ENCODE measurements around the gene DEPP1. TPM values are rescaled to one million over a fixed set of nuclear protein-coding genes. Genes with fewer than 3 reads are reported as not detected.

DEPP1 gene
- total RNA-seq, 2 donors from 2014 or later = 0.27 to 1.4 TPM

DNA sequence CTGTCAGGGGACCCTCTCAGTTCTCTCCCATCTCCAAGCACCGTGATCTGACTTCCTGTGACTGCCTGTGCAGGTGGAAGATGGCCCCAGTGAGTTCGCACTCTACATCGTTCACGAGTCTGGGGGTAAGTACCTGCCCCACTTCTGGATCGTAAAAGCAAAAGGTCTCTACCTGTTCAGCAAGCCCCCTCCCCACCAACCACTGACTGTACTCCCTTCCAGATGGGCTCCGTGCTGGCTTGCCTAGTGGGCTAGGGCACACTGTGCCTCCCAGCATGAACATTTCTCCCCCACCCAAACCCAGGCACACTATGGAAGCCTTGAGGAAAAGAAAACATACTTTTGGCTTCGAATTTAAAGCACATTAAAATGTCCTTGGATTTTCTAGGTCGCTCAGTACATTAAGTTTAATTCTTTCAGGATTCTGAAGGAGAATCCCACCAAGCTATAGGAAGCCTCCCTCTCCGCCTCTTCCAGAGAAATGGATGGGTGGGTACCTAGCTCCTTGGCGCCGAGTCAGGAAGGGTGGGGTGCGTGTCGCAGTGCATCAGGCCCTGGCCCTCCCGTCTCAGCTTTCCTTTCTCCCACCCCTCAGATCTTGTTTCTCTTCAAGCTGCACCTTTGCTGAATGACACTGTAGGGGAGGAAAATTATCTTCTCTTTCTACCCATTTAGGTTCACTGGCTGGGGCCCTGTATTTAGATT, 11.1 kb upstream of the DEPP1 start:
- DNase-seq = no peak
- Mint-ChIP-seq H3K27ac (no peak overlapping the region), H3K4me1 (peaks cover 2% of the 10 kb centered on the region), H3K27me3 (peaks cover 43% of the 10 kb centered on the region), H3K36me3 (ENCODE audit: low read depth) (no peaks in the 10 kb centered on the region), H3K4me3 (no peak overlapping the region)
- H3K9me3 ChIP-seq (ENCODE audit: control insufficient read depth, low read length, poor library complexity, severe bottlenecking) = no peaks in the 10 kb centered on the region
- ATAC-seq = no peak

DNA sequence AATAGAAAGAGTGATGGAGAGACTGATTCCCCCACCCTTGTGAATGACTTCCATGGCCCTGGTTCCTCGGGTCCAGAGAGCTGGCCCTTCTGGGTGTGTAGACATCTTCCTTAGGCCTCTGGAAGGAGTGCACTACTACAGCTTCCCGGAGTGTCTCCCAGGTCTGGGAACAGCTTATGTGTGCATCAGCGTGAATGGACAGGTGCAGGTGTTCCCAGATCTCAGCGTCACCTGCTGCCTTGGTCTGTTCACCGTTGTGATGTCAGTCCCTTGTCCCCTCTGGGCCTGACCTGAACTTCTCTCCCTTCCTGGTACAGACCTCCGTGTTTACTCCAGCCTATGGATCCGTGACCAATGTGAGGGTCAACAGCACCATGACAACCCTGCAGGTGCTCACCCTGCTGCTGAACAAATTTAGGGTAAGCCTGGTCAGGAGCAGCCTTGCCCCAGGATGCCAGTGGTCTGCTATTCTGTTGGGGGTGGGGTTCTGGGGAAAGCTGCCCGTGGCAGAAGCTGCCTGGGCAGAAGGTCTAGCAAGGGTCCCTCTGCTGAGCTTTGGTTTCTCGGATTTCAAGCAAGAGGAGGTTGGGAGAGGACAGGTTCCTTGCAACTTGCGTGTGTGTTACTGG, 10.5 kb upstream of the DEPP1 start:
- no peak for ATAC-seq
- H3K4me1 Mint-ChIP-seq = peaks cover 2% of the 10 kb centered on the region
- H3K27me3 Mint-ChIP-seq = peaks cover 45% of the 10 kb centered on the region
- no peak overlapping the region for H3K4me3 Mint-ChIP-seq
- H3K36me3 Mint-ChIP-seq (ENCODE audit: low read depth) = no peaks in the 10 kb centered on the region
- no peak overlapping the region for H3K27ac Mint-ChIP-seq
- no peak for DNase-seq
- H3K9me3 ChIP-seq (ENCODE audit: control insufficient read depth, low read length, poor library complexity, severe bottlenecking) = no peaks in the 10 kb centered on the region

DNA sequence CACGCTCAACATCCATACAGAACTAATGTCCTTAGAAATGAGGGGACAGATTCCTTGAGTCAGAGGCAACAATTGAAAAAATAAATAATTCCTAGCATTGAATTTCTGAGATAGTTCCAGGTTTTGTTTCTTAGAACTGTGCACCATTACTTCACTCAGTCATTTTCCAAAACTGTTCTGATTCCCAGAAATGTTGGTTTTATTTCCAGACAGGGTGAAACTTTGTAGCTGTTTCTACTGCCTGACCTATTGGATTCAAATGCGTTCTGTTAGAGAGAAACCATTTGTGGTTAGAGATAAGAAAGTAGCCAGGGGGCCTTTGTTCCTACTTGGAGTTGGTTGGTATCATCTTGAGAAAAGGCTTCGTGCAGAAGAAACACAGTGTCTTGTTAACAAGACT, 8.1 kb upstream of the DEPP1 start:
- DNase-seq = no peak
- peaks cover 44% of the 10 kb centered on the region for H3K27me3 Mint-ChIP-seq
- ATAC-seq = no peak
- H3K27ac Mint-ChIP-seq = no peak overlapping the region
- peaks cover 2% of the 10 kb centered on the region for H3K4me1 Mint-ChIP-seq
- no peak overlapping the region for H3K4me3 Mint-ChIP-seq
- no peaks in the 10 kb centered on the region for H3K9me3 ChIP-seq (ENCODE audit: control insufficient read depth, low read length, poor library complexity, severe bottlenecking)
- no peaks in the 10 kb centered on the region for H3K36me3 Mint-ChIP-seq (ENCODE audit: low read depth)

DNA sequence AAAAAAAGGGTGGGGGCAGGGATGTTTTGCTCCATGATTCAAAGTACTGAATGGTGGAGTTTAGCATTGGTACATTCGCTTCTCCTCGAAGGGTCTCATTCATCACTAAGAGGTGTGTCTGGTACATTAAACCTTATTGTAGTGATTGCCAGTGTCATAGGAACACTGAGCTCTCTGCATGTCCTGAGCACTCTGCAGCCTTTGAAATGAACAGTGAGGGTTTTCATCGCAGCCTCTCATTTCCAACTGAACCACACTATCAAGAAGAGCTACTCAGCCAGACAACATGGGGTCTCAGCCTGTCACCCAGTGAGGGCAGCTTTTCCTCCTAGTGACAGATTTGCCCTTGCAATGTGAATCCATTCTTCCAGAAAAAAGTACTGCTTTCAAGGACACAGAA, 7.6 kb upstream of the DEPP1 start:
- peaks cover 41% of the 10 kb centered on the region for H3K27me3 Mint-ChIP-seq
- peaks cover 2% of the 10 kb centered on the region for H3K4me1 Mint-ChIP-seq
- DNase-seq (no peak), ATAC-seq (no peak)
- no peak overlapping the region for H3K27ac Mint-ChIP-seq
- no peaks in the 10 kb centered on the region for H3K9me3 ChIP-seq (ENCODE audit: control insufficient read depth, low read length, poor library complexity, severe bottlenecking)
- H3K4me3 Mint-ChIP-seq = no peak overlapping the region
- H3K36me3 Mint-ChIP-seq (ENCODE audit: low read depth) = no peaks in the 10 kb centered on the region

DNA sequence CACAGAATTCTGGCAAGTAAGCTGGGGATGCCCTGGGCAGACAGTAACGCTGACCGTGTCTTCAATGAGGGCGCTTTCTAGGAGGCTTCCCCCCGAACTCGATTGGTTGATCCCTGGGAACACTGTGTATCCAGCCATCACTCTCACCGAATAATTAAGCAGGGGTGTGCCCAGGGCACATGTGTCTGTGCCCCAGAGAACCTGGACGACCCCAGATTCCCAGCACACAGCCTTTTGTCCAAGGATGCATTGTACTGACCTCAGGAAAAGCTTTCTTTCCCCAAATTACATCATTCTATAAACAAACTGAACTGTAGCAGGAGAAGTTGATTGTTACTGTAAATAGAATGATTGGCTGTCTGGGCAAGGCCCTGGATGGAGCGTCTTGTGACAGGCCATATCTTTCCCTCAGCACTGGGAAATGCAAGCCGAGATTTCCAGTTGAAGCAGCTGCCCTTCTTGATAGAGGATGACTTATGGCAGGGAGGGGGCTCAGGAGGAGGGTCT, 6.6 kb upstream of the DEPP1 start:
- peaks cover 40% of the 10 kb centered on the region for H3K27me3 Mint-ChIP-seq
- ATAC-seq = no peak
- peaks cover 2% of the 10 kb centered on the region for H3K4me1 Mint-ChIP-seq
- DNase-seq = no peak
- no peak overlapping the region for H3K4me3 Mint-ChIP-seq
- no peaks in the 10 kb centered on the region for H3K36me3 Mint-ChIP-seq (ENCODE audit: low read depth)
- H3K9me3 ChIP-seq (ENCODE audit: control insufficient read depth, low read length, poor library complexity, severe bottlenecking) = no peaks in the 10 kb centered on the region
- no peak overlapping the region for H3K27ac Mint-ChIP-seq

DNA sequence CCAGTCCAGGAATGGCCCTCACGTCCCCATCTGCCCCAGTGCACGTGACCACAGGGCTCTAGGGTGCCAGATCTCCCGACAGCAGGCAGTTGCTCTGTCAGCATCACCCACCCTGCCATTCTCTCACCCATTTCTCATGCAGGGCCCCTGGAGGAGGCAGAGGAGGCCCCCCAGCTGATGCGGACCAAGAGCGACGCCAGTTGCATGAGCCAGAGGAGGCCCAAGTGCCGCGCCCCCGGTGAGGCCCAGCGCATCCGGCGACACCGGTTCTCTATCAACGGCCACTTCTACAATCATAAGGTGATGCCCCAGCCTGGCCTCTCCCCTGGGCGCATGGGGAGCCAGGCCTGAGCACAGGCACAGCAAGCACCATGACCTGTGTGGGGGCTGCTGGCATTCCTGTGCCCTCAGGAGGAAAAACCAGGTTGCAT, 6.1 kb upstream of the DEPP1 start:
- DNase-seq (no peak), ATAC-seq (no peak)
- H3K9me3 ChIP-seq (ENCODE audit: control insufficient read depth, low read length, poor library complexity, severe bottlenecking) = no peaks in the 10 kb centered on the region
- H3K27ac Mint-ChIP-seq = no peak overlapping the region
- peaks cover 2% of the 10 kb centered on the region for H3K4me1 Mint-ChIP-seq
- no peak overlapping the region for H3K4me3 Mint-ChIP-seq
- no peaks in the 10 kb centered on the region for H3K36me3 Mint-ChIP-seq (ENCODE audit: low read depth)
- peaks cover 36% of the 10 kb centered on the region for H3K27me3 Mint-ChIP-seq

DNA sequence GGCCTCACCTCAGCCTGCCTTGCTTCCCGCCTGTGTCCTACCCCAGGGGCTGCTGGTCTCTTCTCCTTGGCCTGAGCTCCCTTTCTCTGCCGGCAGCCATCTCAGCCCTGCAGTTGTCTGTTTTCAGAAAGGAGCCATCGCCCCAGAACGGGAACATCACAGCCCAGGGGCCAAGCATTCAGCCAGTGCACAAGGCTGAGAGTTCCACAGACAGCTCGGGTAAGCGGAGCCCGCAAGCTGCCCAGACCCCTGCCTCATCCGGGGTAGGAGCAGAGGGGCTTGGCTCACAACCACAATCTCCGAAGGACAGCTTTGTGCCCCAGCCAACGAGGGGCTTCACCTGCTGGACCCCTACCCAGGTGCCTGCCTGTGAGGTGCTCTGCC, 5.3 kb upstream of the DEPP1 start:
- DNase-seq (no peak), ATAC-seq (no peak)
- H3K4me3 Mint-ChIP-seq = no peak overlapping the region
- H3K27ac Mint-ChIP-seq = no peak overlapping the region
- peaks cover 33% of the 10 kb centered on the region for H3K27me3 Mint-ChIP-seq
- no peaks in the 10 kb centered on the region for H3K36me3 Mint-ChIP-seq (ENCODE audit: low read depth)
- no peaks in the 10 kb centered on the region for H3K9me3 ChIP-seq (ENCODE audit: control insufficient read depth, low read length, poor library complexity, severe bottlenecking)
- peaks cover 2% of the 10 kb centered on the region for H3K4me1 Mint-ChIP-seq

DNA sequence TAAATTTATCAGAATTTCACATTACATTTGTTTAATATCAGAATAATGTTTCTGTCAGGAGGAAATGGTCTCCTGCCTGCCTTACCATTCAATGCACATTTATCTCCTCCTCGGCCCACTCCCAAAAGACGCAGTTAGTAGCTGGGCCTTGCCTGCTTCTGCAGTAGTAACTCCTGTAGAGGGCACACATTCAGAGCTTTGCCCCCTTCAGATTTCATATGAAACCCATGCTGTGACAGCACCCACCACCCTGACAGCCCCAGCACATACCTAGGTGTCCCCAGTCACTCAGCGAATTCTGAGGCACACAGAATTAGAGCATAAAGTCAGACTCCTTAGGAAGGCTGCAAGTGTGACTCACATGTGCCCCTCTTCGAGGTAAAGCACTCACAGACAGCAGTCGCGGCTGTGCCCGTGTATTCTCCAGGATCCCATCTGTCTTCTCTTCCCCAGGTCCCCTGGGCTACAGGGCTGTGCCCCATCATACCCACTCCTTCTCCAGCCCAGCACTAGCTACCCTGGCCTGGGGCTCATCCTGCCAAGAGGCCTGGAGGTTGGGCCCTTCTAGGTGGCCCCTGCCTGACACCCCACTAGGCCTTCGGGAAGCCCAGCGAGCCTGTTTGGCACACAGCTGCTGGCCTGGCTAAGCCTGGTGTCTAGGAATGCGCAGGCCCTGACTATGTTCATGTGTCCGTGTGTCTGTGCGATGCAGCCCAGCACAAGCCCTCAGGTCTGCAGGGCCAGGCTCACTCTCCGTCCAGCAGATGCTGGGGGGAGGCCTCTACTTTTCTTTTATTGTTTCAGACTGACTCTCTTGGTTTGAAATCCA, 4.7 kb upstream of the DEPP1 start:
- Mint-ChIP-seq H3K4me1 (no peaks in the 10 kb centered on the region), H3K4me3 (no peak overlapping the region), H3K27ac (no peak overlapping the region), H3K36me3 (ENCODE audit: low read depth) (no peaks in the 10 kb centered on the region), H3K27me3 (peaks cover 29% of the 10 kb centered on the region)
- no peaks in the 10 kb centered on the region for H3K9me3 ChIP-seq (ENCODE audit: control insufficient read depth, low read length, poor library complexity, severe bottlenecking)
- DNase-seq (no peak), ATAC-seq (no peak)

DNA sequence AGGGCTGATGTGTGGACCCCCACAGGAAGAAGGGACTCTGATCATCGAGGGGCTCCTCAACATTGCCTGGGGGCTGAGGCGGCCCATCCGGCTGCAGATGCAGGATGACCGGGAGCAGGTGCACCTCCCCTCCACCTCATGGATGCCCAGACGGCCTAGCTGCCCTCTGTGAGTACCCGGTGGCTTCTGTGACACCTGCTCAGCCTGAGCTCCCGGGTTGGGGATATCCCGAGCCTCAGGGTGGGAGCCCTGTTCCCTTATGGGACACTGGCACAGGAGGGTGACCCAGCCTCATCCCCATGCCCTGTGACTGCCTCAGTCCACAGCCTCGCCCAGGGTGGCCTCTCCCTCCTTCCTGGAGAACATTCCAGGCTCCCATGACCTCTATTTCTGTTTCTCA, 3.9 kb upstream of the DEPP1 start:
- ATAC-seq (no peak), DNase-seq (no peak)
- Mint-ChIP-seq H3K27me3 (peaks cover 25% of the 10 kb centered on the region), H3K4me1 (no peaks in the 10 kb centered on the region), H3K27ac (no peak overlapping the region), H3K4me3 (no peak overlapping the region), H3K36me3 (ENCODE audit: low read depth) (no peaks in the 10 kb centered on the region)
- no peaks in the 10 kb centered on the region for H3K9me3 ChIP-seq (ENCODE audit: control insufficient read depth, low read length, poor library complexity, severe bottlenecking)

DNA sequence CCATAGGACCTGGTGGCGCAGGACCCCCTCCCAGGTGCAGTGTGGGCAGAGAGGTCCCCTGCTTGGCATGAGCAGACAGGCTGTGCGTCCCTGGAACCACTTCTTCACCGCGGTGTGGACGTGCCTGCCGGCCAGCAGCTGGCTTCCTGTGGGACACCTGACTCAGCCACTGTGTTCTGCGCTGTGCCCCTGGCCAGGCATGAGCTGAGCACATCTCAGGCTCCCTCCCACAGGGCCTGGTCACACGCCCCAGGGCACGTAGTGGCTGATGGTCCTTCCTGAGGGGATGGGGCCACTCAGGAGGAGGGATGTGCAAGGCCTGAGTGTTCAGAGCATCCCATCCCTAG, 3.5 kb upstream of the DEPP1 start:
- DNase-seq (no peak), ATAC-seq (no peak)

DNA sequence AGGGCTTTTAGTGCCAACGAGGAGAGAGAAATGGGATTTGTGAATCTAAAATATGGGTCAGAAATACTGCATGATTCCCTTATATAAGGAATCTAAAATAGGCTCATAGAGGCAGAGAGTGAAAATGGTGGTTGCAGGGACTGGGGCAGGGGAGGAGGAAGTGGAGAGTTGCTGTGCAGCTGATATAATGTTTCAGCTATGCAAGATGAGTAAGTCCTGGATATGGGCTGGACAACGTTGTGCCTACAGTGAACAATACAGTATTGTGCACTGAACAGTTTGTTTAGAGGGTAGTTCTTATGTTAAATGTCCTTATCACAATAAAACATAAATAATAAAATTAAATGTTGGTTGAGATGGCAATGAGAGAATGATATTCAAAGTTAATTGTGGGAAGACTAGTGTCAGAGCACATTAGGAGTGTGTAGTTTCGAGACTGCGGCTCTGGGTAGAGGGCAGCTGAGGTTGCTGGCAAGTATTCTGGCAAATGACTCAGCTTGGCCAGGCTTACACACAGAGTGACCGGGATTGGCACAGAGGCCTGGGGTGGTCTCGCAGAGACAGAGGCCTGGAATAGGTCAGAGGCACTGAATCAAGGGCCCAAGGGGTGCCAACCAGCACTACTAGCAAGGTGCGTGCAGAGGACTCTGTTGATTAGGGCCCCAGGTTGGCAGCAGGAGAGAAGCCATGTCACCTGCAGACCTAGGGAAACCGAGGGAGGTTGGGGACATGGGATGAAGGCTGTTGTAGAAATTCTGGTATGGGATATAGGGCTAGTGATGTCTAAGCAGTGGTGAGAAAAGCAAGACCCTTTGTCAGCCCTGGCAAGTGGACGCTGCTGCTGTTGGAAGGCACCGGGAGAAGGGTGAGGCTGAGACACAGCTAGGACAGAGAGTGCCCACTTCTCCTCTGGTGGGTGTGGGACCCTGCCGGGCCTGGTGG, 2.8 kb upstream of the DEPP1 start:
- Mint-ChIP-seq H3K27me3 (peaks cover 22% of the 10 kb centered on the region), H3K36me3 (ENCODE audit: low read depth) (no peaks in the 10 kb centered on the region), H3K27ac (no peak overlapping the region), H3K4me1 (no peaks in the 10 kb centered on the region), H3K4me3 (no peak overlapping the region)
- H3K9me3 ChIP-seq (ENCODE audit: control insufficient read depth, low read length, poor library complexity, severe bottlenecking) = no peaks in the 10 kb centered on the region
- no peak for ATAC-seq
- no peak for DNase-seq

More for the DNA sequence above, 3.5 kb upstream of the DEPP1 start:
- no peaks in the 10 kb centered on the region for H3K36me3 Mint-ChIP-seq (ENCODE audit: low read depth)
- H3K4me3 Mint-ChIP-seq = no peak overlapping the region
- no peak overlapping the region for H3K27ac Mint-ChIP-seq
- no peaks in the 10 kb centered on the region for H3K4me1 Mint-ChIP-seq
- peaks cover 22% of the 10 kb centered on the region for H3K27me3 Mint-ChIP-seq
- no peaks in the 10 kb centered on the region for H3K9me3 ChIP-seq (ENCODE audit: control insufficient read depth, low read length, poor library complexity, severe bottlenecking)

DNA sequence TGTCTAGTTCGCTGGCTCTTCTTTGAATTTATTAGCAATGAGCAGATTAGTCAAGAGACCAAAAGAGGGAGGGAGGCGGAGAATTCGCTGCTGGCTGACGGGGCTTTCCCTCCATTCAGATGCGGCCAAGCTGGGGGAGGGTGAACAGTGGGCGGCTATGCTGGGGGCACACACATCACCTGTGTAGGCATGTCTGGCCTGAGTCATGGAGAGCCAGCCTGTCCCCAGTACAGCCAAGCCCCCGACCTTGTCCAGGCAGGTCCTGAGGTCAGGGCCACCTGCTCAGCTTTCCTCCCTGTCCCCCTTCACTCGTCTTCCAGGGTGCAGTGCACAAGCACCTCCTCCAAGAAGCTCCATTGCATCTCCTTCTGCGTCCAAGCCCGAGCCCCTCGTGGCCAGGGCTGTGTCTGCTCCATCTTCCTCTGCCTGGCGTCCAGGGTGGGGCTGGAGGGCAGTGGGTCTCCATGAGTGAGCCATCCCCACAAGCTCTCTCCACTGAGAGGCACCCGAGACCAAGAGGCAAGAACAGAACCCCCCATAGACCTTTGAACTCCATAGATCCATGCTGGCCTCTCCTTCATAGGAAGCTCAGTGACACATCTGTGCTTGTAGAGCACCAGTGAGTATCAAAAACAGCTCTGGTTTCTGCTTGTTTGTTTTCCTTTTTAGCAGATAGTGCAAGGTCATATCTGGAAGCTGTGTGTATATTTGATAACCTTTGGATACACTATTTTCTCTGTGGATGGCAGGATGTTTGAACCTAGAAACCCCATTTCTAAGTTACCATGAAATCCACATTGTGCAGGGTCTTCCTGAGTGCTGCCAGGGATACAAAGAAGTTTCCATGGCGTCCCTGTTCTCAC, 1.9 kb upstream of the DEPP1 start:
- Mint-ChIP-seq H3K4me1 (peaks cover 2% of the 10 kb centered on the region), H3K36me3 (ENCODE audit: low read depth) (no peaks in the 10 kb centered on the region), H3K27ac (no peak overlapping the region), H3K4me3 (no peak overlapping the region), H3K27me3 (peaks cover 22% of the 10 kb centered on the region)
- DNase-seq (no peak), ATAC-seq (no peak)
- H3K9me3 ChIP-seq (ENCODE audit: control insufficient read depth, low read length, poor library complexity, severe bottlenecking) = no peaks in the 10 kb centered on the region

All from T-helper 17 cell (primary cell).